Endothelial cell of umbilical vein (primary cell): ENCODE data around the gene XPO6. TPM values are rescaled to one million over a fixed set of nuclear protein-coding genes. Genes with fewer than 3 reads are reported as not detected.

ENCODE experiments used
- BruUV-seq: library from RNA; stranded (reverse); fragments of 400-500 nt; replicated peaks from 2 replicates; lab custom pipeline; 2021; lab: Mats Ljungman, UMichigan
- CTCF ChIA-PET: fragments of 300-600, 350-600 bp; sonication (Branson Sonifier 250); formaldehyde crosslinking; loops from one replicate; lab custom pipeline; 2021; ENCODE audit warnings: antibody characterized with exemption, inconsistent platforms; lab: Charles Lee
- POLR2A ChIA-PET: fragments of 300-600, 350-600 bp; sonication (Branson Sonifier 250); formaldehyde crosslinking; loops from one replicate; lab custom pipeline; 2021; ENCODE audit warnings: antibody characterized with exemption, inconsistent platforms; lab: Charles Lee
- DNase-seq: peaks from one replicate; pipeline ENCODE4 v3.0.0-alpha.2; 2011; ENCODE audit warnings: low read depth, low spot score
- FAIRE-seq: peaks from 2 replicates; lab custom pipeline; 2011; peaks lifted over from hg19 to GRCh38; lab: Jason Lieb, UNC
- H2AFZ ChIP-seq: 2 replicates; pipeline ENCODE4 v1.6.0; 2012; ENCODE audit warnings: low read depth, low read length, control low read depth, inconsistent platforms
- H3K27ac ChIP-seq: 2 replicates; pipeline ENCODE4 v1.5.1; 2011; ENCODE audit warnings: low read depth, mild to moderate bottlenecking, control low read depth, low read length, moderate library complexity; ENCODE audit not compliant: insufficient read depth
- H3K27me3 ChIP-seq, 2 experiments: 2 replicates each; pipeline versions ENCODE4 v1.6.0 to v1.6.1; 2011; ENCODE audit warnings: low read length in 2 of 2, mixed read lengths in 1 of 2; ENCODE audit not compliant: control insufficient read depth in 2 of 2, insufficient read depth in 2 of 2
- H3K36me3 ChIP-seq, 2 experiments: 2 replicates in 1 of 2; 3 replicates in 1 of 2; pipeline ENCODE4 v1.5.1; 2011; ENCODE audit warnings: low read length in 2 of 2, mild to moderate bottlenecking in 1 of 2, moderate library complexity in 1 of 2; ENCODE audit not compliant: control insufficient read depth in 2 of 2, insufficient read depth in 2 of 2; ENCODE audit errors: extremely low read depth in 1 of 2
- H3K4me1 ChIP-seq: 3 replicates; pipeline ENCODE4 v1.5.1; 2011; ENCODE audit warnings: mild to moderate bottlenecking, low read length; ENCODE audit not compliant: control insufficient read depth, insufficient read depth; ENCODE audit errors: extremely low read depth
- H3K4me2 ChIP-seq: 2 replicates; pipeline ENCODE4 v1.6.1; 2011; ENCODE audit warnings: low read length, control low read depth, mixed read lengths; ENCODE audit not compliant: insufficient read depth
- H3K4me3 ChIP-seq, 3 experiments: fragments of 200-600 bp in 1 of 3; sonication (generic), shearing (Covaris generic) in 1 of 3; replicated peaks in 1 of 3; 2 replicates each; pipeline ENCODE4 v1.5.1; 2011 to 2016; ENCODE audit warnings: control low read depth in 3 of 3, low read length in 3 of 3, mild to moderate bottlenecking in 2 of 3, inconsistent platforms in 1 of 3, low read depth in 1 of 3, moderate library complexity in 1 of 3; ENCODE audit not compliant: insufficient read depth in 1 of 3
- H3K79me2 ChIP-seq: 2 replicates; pipeline ENCODE4 v1.6.0; 2012; ENCODE audit warnings: low read length, inconsistent platforms; ENCODE audit not compliant: control insufficient read depth, insufficient read depth
- H3K9ac ChIP-seq: replicated peaks from 2 replicates; pipeline ENCODE3; 2011; ENCODE audit warnings: low read length, control low read depth; ENCODE audit not compliant: insufficient read depth; ENCODE audit errors: extremely low read depth
- H3K9me1 ChIP-seq: replicated peaks from 3 replicates; pipeline ENCODE4 v1.6.0; 2011; ENCODE audit warnings: mild to moderate bottlenecking, low read length; ENCODE audit not compliant: control insufficient read depth, insufficient read depth; ENCODE audit errors: extremely low read depth
- H3K9me3 ChIP-seq: replicated peaks from 2 replicates; pipeline ENCODE4 v1.5.1; 2012; ENCODE audit warnings: low read length, inconsistent platforms; ENCODE audit not compliant: control insufficient read depth, insufficient read depth
- H4K20me1 ChIP-seq: replicated peaks from 2 replicates; pipeline ENCODE3; 2011; ENCODE audit warnings: mild to moderate bottlenecking, low read length; ENCODE audit not compliant: control insufficient read depth, insufficient read depth; ENCODE audit errors: extremely low read depth
- CTCF ChIP-seq, 2 donors: IDR thresholded peaks; 1 replicate in 1 of 2; 2 replicates in 1 of 2; pipeline ENCODE4 v1.5.1; 2011; ENCODE audit warnings: low read length in 2 of 2, mild to moderate bottlenecking in 2 of 2, moderate library complexity in 2 of 2, control low read depth in 1 of 2, inconsistent platforms in 1 of 2, low read depth in 1 of 2; ENCODE audit not compliant: insufficient read depth in 1 of 2; ENCODE audit errors: extremely low read depth in 1 of 2
- EZH2 ChIP-seq: IDR thresholded peaks from 2 replicates; pipeline ENCODE4 v1.6.1; 2012; ENCODE audit warnings: borderline replicate concordance, low read depth, mild to moderate bottlenecking, moderate library complexity, low read length, inconsistent platforms; ENCODE audit not compliant: severe bottlenecking
- FOS ChIP-seq: IDR thresholded peaks from 2 replicates; pipeline ENCODE4 v1.6.1; 2011; ENCODE audit warnings: mild to moderate bottlenecking, low read length, moderate library complexity, borderline replicate concordance; ENCODE audit not compliant: insufficient read depth
- POLR2AphosphoS5 ChIP-seq: IDR thresholded peaks from 2 replicates; pipeline ENCODE4 v1.6.1; 2012; ENCODE audit warnings: low read depth, mild to moderate bottlenecking, control low read depth, low read length, moderate library complexity; ENCODE audit not compliant: insufficient read depth
- dilution Hi-C: fragments of 300-500 bp; cut with MboI; formaldehyde crosslinking; loops from one replicate; pipeline ENCODE4 v1.15.0; 2019; ENCODE audit warnings: low sequenced_read_pairs; ENCODE audit not compliant: extremely low pct_ligation_motif_present
- intact Hi-C: fragments of 100-400 bp; cut with micrococcal nuclease; formaldehyde crosslinking; loops from one replicate; pipeline ENCODE4 v1.10.0; 2022
- polyA plus RNA-seq, 4 experiments: library from polyadenylated mRNA; depleted of rRNA in 3 of 4; stranded (reverse) in 3 of 4; unstranded in 1 of 4; fragments of >200 nt; gene quantifications; 2 replicates each; pipeline versions ENCODE4 v1.2.1 to v1.2.3, GENCODE V29; 2011 to 2012; ENCODE audit warnings: missing spikeins in 1 of 4
- total RNA-seq: library from RNA; stranded (reverse); gene quantifications from 2 replicates; pipeline ENCODE4 v1.2.3, GENCODE V29; 2021
- TF ChIP-seq, protein P1 (sequence below): IDR thresholded peaks from 2 replicates; pipeline ENCODE4 v1.6.1; 2011; ENCODE audit not compliant: insufficient read depth, insufficient read length

XPO6 gene
- total and polyA plus RNA-seq, 2 donors (not counting 3 experiments of a cell fraction or from before 2014, with no cell fraction given), result 170 to 272 TPM

DNA sequence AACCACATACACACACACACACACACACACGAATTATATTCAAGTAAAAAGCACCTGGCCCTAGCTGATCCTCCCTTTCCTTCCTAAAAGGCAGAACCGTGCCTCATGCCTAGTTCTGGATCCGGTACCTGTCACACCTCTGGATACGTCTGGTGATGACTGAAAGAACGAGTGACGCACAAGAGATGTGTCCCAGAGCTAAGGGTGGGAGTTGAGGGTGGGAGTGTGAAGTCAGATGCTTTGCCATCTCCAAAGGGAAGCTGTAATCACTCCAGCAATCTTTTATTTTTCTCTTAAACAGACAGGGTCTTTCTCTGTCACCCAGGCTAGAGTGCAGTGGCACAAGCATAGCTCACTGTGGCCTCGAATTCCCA is 121.8 kb downstream of the XPO6 start:
- Histone ChIP-seq H3K9me3 (no peaks in the 10 kb centered on the region), H3K9me1 (no peaks in the 10 kb centered on the region), H3K27me3 (no peaks in the 10 kb centered on the region), H3K4me2 (no peak overlapping the region), H3K27ac (no peak overlapping the region), H3K9ac (no peak overlapping the region), H4K20me1 (no peaks in the 10 kb centered on the region), H3K4me3 (no peak overlapping the region), H3K4me1 (no peaks in the 10 kb centered on the region), H2AFZ (no peak overlapping the region), H3K36me3 (peaks cover 0 to 4% of the 10 kb centered on the region in 2 experiments), H3K79me2 (no peaks in the 10 kb centered on the region)
- DNase-seq (no peak), FAIRE-seq (no peak)
- POLR2A ChIA-PET, result no interaction called here
- dilution Hi-C loops (no loop called here), intact Hi-C loops (no loop called here)
- CTCF ChIA-PET, result interaction anchor here (1.2 kb wide), 1 partner anchor 19 kb away, joined by 3 read pairs; no protein-coding TSS in a partner anchor
- no peak for TF ChIP-seq EZH2
- TF ChIP-seq CTCF (IDR thresholded peaks at IDR 0.05; ENCODE audit: extremely low read depth in 1 of 2, insufficient read depth in 1 of 2, low read depth in 1 of 2, low read length in 2 of 2), result no peak
- no peak for TF ChIP-seq POLR2AphosphoS5
- TF ChIP-seq, protein P1, sequence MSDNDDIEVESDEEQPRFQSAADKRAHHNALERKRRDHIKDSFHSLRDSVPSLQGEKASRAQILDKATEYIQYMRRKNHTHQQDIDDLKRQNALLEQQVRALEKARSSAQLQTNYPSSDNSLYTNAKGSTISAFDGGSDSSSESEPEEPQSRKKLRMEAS, result no peak
- no peak for TF ChIP-seq FOS
- no TSS peak for BruUV-seq
